HepG2 (cell line): ENCODE measurements around the gene DNAJB2. TPM values are rescaled to one million over a fixed set of nuclear protein-coding genes. Genes with fewer than 3 reads are reported as not detected.
A peak's percentile ranks its signal among the peaks of the same experiment; 100 is the strongest.

Experiments used
- ELF3 ChIP-seq: IDR thresholded peaks from 2 replicates; pipeline ENCODE4 v1.6.1; 2016; ENCODE audit warnings: missing genetic modification reagents, missing compliant biosample characterization
- KLF16 ChIP-seq, 2 experiments: sonication (generic) in 1 of 2; formaldehyde crosslinking in 1 of 2; IDR thresholded peaks; 2 replicates each; pipeline versions ENCODE4 v1.6.1 to v1.8.0; 2016 to 2023; ENCODE audit warnings: missing genetic modification reagents in 2 of 2, missing compliant biosample characterization in 1 of 2
- LBX2 ChIP-seq: sonication (generic); formaldehyde crosslinking; IDR thresholded peaks from 2 replicates; pipeline ENCODE4 v1.5.0; 2020; ENCODE audit warnings: missing genetic modification reagents, mild to moderate bottlenecking, borderline replicate concordance
- NR3C1 ChIP-seq: sonication (generic); formaldehyde crosslinking; IDR thresholded peaks from 2 replicates; pipeline ENCODE4 v1.4.0; 2020; ENCODE audit warnings: missing genetic modification reagents
- POLR2AphosphoS2 ChIP-seq: IDR thresholded peaks from 2 replicates; pipeline ENCODE4 v1.6.1; 2011; ENCODE audit warnings: low read depth, low read length, improper control_type of control experiment
- RNF219 ChIP-seq: sonication (generic); formaldehyde crosslinking; IDR thresholded peaks from 2 replicates; pipeline ENCODE4 v1.5.0; 2020; ENCODE audit warnings: mild to moderate bottlenecking, missing genetic modification reagents
- RXRB ChIP-seq: IDR thresholded peaks from 2 replicates; pipeline ENCODE4 v1.6.1; 2016; ENCODE audit warnings: borderline replicate concordance, missing genetic modification reagents, missing compliant biosample characterization
- THAP8 ChIP-seq: sonication (generic); formaldehyde crosslinking; IDR thresholded peaks from 2 replicates; pipeline ENCODE4 v1.5.1; 2020; ENCODE audit warnings: missing genetic modification reagents, mild to moderate bottlenecking, borderline replicate concordance
- TRIM22 ChIP-seq: fragments of 450-650 bp; IDR thresholded peaks from 2 replicates; pipeline ENCODE4 v1.6.1; 2017
- ZNF253 ChIP-seq: sonication (generic); formaldehyde crosslinking; IDR thresholded peaks from 2 replicates; pipeline ENCODE4 v1.8.0; 2022; ENCODE audit warnings: mild to moderate bottlenecking, missing genetic modification reagents, borderline replicate concordance
- ZNF362 ChIP-seq: sonication (generic); formaldehyde crosslinking; IDR thresholded peaks from 2 replicates; pipeline ENCODE4 v1.4.0; 2020; ENCODE audit warnings: missing genetic modification reagents, mild to moderate bottlenecking, borderline replicate concordance
- ZNF496 ChIP-seq: sonication (generic); formaldehyde crosslinking; IDR thresholded peaks from 2 replicates; pipeline ENCODE4 v1.8.1; 2023; ENCODE audit warnings: mild to moderate bottlenecking, moderate library complexity, missing genetic modification reagents; ENCODE audit not compliant: insufficient replicate concordance
- ZNF512 ChIP-seq: sonication (generic); formaldehyde crosslinking; IDR thresholded peaks from 2 replicates; pipeline ENCODE4 v1.4.0; 2020; ENCODE audit warnings: mild to moderate bottlenecking, missing genetic modification reagents
- ZNF589 ChIP-seq: sonication (generic); formaldehyde crosslinking; conservative IDR thresholded peaks from 2 replicates; pipeline ENCODE4 v1.8.0; 2022; ENCODE audit warnings: mild to moderate bottlenecking, moderate library complexity, missing genetic modification reagents
- ZNF639 ChIP-seq: conservative IDR thresholded peaks from 2 replicates; pipeline ENCODE4 v1.6.1; 2018; ENCODE audit warnings: missing genetic modification reagents
- ZNF761 ChIP-seq: sonication (generic); formaldehyde crosslinking; conservative IDR thresholded peaks from 2 replicates; pipeline ENCODE4 v1.4.0; 2020; ENCODE audit warnings: mild to moderate bottlenecking, missing genetic modification reagents
- ZSCAN30 ChIP-seq: sonication (generic); formaldehyde crosslinking; IDR thresholded peaks from 2 replicates; pipeline ENCODE4 v1.5.0; 2020; ENCODE audit warnings: mild to moderate bottlenecking, missing genetic modification reagents
- ZZZ3 ChIP-seq: sonication (generic); formaldehyde crosslinking; IDR thresholded peaks from 2 replicates; pipeline ENCODE4 v1.4.0; 2020; ENCODE audit warnings: missing genetic modification reagents, mild to moderate bottlenecking, borderline replicate concordance
- polyA plus RNA-seq, 8 experiments: library from polyadenylated mRNA; depleted of rRNA in 3 of 8; stranded (reverse) in 7 of 8; unstranded in 1 of 8; fragments of >200 nt; fragmentation: Illumina TruSeq in 4 of 8; extraction: Trizol in 4 of 8; gene quantifications; 2 replicates each; pipeline versions ENCODE4 v1.2.1 to v1.2.3, GENCODE V29; 2011 to 2016; ENCODE audit warnings: low read depth in 4 of 8, missing spikeins in 1 of 8, mixed read lengths in 1 of 8; ENCODE audit not compliant: insufficient read depth in 1 of 8
- total RNA-seq, 5 experiments: library from RNA; depleted of rRNA; stranded (reverse); fragments of >200 nt; fragmentation: Illumina TruSeq; extraction: Trizol; gene quantifications; 2 replicates each; pipeline ENCODE4 v1.2.3, GENCODE V29; 2016; ENCODE audit warnings: low read depth in 1 of 5

Gene DNAJB2
- total and polyA plus RNA-seq, 2 of the 13 experiments (the other 11 are each of a cell fraction or from before 2014, with no cell fraction given): 21.3 to 31.1 TPM

- TF ChIP-seq RNF219 (CRISPR knock-in tag): no peak; the same call in none of the 2 replicates
- TF ChIP-seq ZNF639 (CRISPR knock-in tag): peak; percentile 85; the same call in 1 of the 2 replicates
- TF ChIP-seq RXRB: peak; percentile 82; the same call in 1 of the 2 replicates
- TF ChIP-seq KLF16 (CRISPR knock-in tag; IDR thresholded peaks at IDR 0.05): peak in 1 of 2 experiments; percentile 99; a peak in 2 of 4 replicates
- peak; percentile 95 for TF ChIP-seq LBX2 (CRISPR knock-in tag)
- TF ChIP-seq THAP8 (CRISPR knock-in tag): peak; percentile 96
- TF ChIP-seq POLR2AphosphoS2: no peak
- TF ChIP-seq TRIM22: no peak
- 0 out of 2 replicates have a peak, but pooled peaks have one; percentile 41 for TF ChIP-seq ZZZ3 (CRISPR knock-in tag)
- peak; percentile 90; the same call in 1 of the 2 replicates for TF ChIP-seq ZSCAN30 (CRISPR knock-in tag)
- TF ChIP-seq ELF3: peak; percentile 81
- peak; percentile 53; the same call in 1 of the 2 replicates for TF ChIP-seq ZNF362 (CRISPR knock-in tag)
- TF ChIP-seq ZNF253 (CRISPR knock-in tag): peak; percentile 87; the same call in 1 of the 2 replicates
- TF ChIP-seq NR3C1 (CRISPR knock-in tag): no peak
- TF ChIP-seq ZNF589 (CRISPR knock-in tag): peak; percentile 98
- TF ChIP-seq ZNF512 (CRISPR knock-in tag): no peak
- TF ChIP-seq ZNF761: peak; percentile 87
- TF ChIP-seq ZNF496 (CRISPR knock-in tag): no peak
Observed at GRCh38 chr2:219308142-219309101, 29.3 kb downstream of the DNAJB2 start (continued).
